HG03520 (cell line): ENCODE results near the gene HERPUD1.
A peak's percentile ranks its signal among the peaks of the same experiment; 100 is the strongest.
"Not testable (repeated sequence)": the region's sequence is repeated elsewhere in the genome, so short reads cannot be mapped to it uniquely, and the experiment has no call there.

Source experiments
- ATAC-seq: cut with Tn5 transposase; IDR thresholded peaks from one replicate; pipeline ENCODE4 v1.9.1; 2021; ENCODE audit warnings: mild to moderate bottlenecking, moderate library complexity; ENCODE audit not compliant: unreplicated experiment

Gene HERPUD1, protein sequence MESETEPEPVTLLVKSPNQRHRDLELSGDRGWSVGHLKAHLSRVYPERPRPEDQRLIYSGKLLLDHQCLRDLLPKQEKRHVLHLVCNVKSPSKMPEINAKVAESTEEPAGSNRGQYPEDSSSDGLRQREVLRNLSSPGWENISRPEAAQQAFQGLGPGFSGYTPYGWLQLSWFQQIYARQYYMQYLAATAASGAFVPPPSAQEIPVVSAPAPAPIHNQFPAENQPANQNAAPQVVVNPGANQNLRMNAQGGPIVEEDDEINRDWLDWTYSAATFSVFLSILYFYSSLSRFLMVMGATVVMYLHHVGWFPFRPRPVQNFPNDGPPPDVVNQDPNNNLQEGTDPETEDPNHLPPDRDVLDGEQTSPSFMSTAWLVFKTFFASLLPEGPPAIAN

DNA sequence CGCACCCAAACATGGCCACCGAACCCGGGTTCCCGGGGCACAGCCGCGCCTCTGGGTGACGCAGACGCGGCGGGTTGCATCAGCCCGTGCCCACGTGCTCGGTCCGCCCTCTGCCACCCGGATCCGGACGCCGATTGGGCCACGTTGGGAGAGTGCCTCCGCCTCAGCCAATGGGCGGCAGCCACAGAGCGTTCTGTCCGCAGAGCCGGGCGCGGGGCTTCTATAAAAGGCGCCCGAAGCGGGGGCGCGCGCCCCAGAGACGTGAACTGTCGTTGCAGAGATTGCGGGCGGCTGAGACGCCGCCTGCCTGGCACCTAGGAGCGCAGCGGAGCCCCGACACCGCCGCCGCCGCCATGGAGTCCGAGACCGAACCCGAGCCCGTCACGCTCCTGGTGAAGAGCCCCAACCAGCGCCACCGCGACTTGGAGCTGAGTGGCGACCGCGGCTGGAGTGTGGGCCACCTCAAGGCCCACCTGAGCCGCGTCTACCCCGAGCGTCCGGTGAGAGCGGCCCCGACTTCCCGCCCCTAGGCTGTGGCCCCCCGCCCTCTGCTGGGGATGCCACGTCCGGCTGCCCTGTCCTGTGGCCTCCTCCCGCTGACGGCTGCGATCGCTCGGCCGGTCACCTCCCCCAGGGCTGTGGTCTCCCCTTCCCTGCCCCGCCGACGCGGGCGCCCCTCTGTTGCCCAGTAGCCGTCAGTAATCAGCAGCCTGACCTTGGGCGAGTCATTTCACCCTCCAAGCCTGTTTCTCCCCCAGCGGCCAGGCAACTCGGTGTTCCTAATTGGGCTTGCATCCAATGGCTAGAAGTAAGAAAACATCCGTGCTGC is at the start of gene HERPUD1:
Gene HERPUD1 (plus strand): TSS at position 251 of the 829 bp plus-strand sequence. CDS start 103 bp downstream, at position 354.
- ATAC-seq: peak; percentile 83

DNA sequence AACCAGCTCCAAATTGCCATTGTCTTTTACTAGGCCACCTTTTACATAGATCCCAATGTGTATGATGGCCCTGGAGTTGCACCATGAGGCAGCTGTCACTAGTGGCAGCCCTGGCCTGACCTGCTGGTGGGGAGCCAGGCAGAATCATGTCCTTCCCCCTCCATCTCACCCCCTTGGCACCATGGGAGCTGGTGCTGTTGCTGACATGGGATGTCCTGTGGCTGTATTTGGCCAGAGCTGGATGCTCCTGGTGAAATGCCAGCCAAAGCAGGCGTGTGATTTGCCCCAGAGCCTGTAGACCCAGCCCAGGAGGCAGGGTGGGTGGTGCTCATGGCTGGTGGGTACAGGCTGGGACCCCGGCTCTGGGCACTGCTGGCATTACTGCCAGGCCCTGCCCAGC is 48.4 kb upstream of the HERPUD1 start:
- no peak for ATAC-seq

DNA sequence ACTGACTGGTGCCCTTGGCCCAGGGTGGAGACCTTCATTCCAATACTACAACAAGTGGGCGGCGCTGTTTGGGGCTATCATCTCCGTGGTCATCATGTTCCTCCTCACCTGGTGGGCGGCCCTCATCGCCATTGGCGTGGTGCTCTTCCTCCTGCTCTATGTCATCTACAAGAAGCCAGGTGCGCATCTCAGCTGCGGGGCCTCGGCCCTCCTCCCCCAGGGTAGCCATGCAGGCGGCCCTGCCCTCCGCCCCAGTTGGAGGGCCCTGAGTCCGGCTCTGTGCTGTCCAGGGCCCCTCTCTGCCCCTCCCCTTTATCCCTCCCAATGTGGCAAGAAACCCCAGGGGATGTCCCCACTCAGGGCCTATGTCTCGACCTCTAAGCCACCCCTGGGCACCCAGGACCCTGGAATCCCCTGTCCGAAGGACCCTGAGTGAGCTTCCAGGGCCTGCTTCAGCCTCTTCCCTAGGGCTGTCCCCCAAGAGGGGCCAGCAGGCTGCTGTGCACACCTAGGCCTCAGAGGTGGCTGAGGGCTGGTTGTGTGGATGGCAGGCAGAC is 47.8 kb upstream of the HERPUD1 start:
- ATAC-seq: no peak

DNA sequence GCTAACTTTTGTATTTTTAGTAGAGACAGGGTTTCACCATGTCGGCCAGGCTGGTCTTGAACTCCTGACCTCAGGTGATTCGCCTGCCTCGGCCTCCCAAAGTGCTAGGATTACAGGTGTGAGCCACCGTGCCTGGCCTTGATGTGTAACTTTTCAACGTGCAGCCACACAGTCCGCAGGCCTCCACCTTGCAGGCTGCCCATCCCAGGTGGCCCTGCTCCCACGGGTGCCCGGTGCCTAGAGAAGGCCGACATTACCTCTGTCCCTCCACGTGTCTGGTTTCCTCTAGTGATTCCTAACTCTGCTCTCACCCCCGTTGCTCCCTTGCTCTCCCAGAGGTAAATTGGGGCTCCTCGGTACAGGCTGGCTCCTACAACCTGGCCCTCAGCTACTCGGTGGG is 47.0 kb upstream of the HERPUD1 start:
- ATAC-seq: not testable (repeated sequence)

DNA sequence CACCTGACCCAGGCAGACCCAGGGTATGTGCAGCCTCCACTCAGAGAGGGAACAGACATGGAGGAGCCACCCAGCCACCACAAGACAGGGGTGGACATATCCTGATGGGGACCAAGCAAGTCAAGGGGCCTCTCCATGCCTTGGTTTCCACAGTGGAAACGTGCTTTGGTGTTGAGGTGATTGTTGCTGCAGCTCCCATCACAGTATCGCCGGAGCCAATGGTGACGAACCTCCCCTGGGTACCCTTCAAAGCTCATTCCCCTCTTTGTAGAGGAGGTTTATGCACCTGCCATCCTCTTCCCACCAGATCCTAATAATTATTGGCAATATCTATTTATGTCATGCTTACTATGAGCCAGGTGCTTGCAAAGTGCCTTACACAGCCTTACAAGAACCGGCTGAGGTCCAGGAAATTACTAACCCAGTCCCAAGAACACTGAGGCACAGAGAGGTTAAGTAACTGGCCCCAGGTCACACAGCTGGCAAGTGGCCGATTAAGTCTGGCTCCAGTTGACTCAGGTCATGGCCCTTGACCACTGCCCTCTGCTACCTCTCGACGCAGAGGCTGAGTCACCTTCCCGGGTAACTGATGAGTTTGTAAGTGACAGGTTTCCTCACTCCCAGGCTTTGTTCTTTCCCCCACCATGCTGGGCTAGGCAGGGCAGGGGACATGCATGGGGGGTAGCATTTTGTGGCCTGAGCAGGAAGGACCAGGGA is 46.3 kb upstream of the HERPUD1 start:
- no peak for ATAC-seq

DNA sequence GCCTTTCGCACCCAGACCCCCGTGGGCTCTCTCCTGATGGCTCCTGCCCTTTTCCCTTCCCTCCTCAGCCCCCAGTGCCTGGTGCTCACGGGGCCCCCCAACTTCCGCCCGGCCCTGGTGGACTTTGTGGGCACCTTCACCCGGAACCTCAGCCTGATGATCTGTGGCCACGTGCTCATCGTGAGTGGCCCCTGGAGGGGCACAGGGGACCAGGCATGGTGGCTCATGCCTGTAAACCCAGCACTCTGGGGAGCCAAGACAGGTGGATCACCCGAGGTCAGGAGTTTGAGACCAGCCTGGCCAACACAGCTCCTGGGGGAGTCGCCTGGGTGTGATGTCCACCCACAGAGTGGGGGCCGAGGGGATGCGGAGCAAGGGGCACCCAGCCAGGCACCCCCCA is 45.6 kb upstream of the HERPUD1 start:
- ATAC-seq: no peak

DNA sequence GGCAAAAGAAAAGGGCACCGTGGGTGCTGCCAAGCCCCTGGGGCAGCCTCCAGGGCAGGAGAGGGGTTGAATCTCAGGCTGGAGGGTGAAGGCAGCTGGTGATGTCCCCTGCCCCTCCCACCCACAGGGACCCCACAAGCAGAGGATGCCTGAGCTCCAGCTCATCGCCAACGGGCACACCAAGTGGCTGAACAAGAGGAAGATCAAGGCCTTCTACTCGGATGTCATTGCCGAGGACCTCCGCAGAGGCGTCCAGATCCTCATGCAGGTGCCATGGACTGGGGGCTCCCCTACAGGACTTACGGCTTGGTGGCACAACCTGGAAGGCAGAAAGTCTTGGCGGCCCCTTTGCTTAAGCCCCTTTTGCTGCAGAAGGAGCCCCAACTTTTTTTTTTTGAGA is 45.1 kb upstream of the HERPUD1 start:
- no peak for ATAC-seq

DNA sequence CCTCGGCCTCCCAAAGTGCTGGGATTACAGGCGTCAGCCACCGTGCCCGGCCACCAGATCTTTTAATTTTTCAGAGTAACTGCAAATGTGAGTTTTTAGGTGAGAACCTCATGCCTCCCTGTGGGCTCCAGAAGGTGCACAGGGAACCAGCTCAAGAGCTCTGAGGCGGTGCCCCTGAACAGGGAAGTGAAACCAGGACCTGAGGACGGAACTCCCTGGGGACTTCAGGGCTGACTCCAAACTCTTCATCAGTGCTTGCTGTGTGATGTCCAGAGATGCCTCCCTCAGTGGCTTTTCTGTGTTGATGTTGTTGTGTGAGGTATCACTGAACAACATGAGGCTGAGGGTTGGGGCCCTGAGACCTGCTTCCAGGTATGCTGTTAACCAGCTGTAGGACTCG is 43.1 kb upstream of the HERPUD1 start:
- no peak for ATAC-seq

DNA sequence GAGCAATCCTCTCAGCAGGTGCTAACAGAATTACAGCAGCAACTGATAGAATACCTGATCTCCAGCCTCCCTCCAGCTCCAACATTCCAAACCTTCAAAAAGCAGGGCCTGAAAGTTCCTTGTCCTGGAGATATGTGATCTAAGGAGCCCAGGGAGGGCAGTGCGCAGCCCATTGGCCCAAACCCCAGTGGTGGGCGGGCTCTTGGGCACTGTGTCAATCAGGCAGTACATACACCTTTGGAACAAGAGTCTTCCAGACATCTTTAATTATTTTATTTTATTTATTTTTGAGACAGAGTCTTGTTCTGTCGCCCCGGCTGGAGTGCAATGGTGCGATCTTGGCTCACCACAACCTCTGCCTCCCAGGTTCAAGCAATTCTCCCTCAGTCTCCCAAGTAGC is 42.7 kb upstream of the HERPUD1 start:
- ATAC-seq: no peak

DNA sequence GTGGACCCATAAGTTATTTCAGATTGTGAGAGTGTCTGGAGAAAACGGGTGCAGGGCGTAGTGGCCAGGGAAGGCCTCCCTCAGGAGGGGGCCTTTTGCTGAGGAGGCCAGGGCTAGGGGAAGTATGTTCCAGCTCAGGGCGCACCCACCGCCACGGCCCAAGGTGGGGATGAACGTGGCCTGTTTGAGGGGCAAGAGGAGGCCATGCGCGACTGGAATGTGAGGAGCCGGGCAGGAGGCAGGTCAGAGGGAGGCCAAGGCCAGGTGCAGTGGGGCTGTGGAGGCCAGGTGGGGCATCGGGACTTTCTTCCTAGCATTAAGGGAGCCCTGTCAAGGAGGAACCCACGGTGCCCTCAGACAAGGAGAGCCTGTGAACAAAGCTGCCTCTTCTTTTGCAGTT is 40.3 kb upstream of the HERPUD1 start:
- ATAC-seq: no peak

DNA sequence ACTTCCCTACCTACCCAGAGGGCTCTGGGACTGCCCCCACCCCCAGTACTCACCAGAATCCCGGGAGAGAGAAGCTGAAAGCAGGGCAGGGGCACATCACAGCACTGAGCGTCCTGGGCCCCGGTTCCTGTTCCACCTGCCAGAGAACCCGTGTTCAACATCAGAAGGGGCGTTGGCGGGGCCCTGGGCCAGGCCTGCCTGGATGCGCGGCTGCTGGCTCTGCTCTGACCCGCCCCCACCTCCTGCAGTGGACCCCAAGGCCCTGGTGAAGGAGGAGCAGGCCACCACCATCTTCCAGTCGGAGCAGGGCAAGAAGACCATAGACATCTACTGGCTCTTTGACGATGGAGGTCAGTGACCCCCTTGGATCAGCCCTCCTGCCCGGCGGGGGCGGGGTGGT is 39.2 kb upstream of the HERPUD1 start:
- no peak for ATAC-seq

DNA sequence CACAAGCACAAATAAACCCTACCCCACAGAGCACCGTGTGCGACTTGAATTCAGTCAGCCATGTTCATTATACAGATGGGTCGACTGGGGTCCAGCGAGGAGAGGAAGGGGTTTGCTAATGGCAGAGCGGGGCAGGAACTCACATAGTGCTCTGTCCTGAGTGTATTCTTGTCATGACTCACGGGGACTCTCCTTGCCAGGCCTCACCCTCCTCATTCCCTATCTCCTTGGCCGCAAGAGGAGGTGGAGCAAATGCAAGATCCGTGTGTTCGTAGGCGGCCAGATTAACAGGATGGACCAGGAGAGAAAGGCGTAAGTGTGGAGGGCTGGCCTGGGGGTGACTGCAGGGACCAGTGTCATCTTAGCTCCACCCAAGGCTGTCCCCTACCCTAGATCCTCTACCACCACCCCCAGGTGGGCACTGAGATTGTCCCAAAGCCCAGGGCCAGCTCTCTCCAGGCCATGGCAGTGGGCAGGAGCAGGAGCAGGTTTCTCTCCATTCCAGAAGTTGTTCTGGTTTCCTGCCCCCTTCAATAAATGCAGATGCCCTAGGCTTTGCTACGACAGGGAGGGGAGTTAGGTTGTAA is 37.5 kb upstream of the HERPUD1 start:
- no peak for ATAC-seq

DNA sequence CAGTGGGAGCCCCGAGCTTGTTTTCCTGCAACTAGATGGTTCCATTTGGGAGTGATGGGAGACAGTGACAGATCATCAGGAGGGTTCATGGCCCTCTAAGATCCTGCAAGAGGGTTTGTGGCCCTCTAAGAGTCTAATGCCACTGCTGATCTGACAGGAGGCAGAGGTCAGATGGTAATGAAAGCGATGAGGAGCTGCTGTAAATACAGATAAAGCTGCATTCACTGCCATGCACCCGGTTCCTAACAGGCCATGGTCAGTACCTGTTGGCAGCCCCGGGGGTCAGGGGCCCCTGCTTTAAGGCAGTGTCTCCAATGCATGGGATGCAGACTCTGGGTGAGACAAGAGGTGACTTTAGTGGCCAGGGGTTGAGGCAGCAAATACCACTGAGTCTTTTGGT is 36.1 kb upstream of the HERPUD1 start:
- ATAC-seq: no peak

DNA sequence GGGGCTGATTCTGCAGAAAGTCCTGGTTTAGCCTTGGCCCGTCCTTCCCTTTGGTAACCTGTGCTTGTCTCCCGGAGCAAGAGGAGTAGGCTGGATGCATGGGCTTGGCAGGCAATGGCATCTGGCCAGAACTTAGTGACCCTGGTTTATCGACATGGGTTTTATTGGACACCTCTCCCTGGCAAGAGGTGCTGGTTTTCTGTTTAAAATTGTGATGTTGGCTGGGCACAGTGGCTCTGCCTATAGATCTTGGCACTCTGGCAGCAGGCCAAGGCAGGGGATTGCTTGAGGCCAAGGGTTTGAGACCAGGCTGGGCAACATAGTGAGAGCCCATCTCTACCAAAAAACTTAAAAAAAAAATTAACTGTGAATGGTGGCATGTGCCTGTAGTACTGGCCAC is 35.7 kb upstream of the HERPUD1 start:
- no peak for ATAC-seq

DNA sequence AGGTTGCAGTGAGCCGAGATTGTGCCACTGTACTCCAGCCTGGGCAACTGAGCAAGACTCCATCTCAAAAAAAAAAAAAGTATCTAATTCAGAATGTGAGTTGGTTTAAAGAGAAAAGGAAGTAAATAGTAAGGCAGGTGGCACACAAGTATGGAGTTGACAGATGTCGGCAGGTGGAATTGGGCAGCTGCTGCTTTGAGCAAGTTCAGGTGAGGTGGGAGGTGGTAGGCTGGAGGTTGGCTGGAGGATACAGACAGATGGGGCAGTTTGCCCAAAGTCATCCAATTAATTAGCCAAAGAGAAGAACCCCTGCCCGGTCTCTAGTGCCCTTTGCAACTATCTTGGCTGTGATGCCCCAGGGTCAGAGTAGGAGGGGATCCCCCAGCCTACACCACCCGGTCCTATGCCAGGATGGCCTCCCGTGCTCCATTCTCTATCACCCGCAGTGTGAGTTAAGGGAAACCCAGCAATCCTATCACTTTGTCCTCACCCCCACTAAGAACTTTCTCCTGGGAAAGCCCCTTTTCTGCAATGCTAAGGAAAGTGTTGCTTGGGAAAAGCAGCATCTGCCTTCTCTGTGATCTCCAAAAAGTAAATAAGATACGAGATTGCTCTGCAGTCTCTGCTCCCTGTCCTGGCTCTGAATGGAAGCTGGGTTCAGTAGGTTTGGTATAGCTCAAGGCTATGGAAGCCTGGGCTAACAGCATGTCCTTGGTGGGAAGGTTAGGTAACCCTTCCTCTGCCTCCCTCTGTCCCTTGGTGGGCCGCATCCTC is 34.7 kb upstream of the HERPUD1 start:
- no peak for ATAC-seq

DNA sequence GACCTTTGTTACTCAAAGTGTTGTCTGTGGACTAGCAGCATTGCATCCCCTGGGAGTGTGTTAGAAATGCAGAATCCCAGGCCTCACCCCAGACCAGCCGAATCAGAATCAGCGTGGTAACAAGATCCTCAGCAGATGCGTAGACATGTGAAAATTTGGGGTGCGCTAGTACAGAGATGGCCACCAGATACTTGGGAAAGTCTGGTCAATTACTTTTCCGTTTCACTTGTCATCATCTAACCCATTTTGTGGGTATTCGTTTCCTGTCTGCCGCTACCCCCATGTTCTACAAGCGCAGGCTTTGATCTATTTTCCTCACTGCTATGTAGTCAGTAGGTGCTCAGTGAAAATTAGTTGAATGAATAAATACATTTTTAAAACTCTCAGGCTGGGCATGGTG is 33.1 kb upstream of the HERPUD1 start:
- no peak for ATAC-seq

DNA sequence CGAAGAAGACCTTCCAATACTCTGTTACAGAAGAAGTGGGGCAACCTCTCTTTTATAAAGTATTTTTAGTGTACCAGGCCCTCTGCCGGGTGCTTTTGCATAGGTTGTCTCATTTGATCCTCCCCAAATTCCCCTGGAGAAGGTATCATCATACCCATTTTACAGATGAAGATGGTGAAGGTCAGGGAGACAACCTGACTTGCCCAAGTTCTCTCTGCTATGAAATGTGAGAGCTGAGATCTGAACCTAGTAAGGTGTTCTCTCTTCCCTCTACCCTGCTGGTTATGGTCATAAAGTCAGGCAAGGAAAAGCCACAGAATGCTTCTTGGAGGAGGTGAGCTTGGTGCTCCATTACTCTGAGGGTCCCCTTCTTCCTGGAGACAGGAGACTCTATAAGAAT is 28.1 kb upstream of the HERPUD1 start:
- ATAC-seq: no peak

DNA sequence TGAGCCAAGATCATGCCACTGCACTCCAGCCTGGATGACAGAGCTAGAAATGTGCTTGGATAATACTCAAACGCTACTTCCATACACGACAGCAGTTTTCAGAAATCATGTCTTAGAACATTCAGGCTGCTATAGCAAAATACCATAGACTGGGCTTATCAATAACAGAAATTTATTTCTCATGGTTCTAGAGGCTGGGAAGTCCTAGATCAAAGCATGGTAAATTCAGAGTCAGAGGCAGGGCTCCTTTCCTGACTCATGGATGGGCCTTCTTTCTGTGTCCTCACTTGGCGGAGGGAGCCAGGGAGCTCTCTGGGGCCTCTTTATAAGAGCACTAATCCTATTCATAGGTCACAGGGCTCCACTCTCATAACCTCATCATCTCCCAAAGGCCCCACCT is 24.5 kb upstream of the HERPUD1 start:
- ATAC-seq: no peak

DNA sequence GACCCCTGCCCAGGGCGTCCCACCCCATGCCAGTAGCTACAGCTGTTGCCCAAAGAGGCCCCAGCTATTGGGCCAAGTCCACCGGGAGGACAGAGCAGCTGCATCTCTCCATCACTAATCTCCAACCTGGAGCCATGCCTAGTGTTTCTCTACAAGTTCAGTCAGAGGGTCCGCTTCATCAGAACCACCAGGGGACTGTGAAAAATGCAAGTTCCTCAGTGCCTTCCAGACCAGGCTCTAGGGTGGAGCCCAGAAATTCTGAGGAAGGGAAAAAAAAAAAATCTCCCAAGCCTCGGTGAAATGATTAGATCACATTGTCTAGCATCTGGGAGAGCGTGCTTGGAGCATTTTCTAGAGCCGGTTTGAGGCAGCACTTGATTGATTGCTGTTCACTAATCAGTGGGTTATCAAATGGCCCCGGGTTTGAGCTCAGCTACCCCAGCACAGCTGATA is 22.4 kb upstream of the HERPUD1 start:
- ATAC-seq: no peak

DNA sequence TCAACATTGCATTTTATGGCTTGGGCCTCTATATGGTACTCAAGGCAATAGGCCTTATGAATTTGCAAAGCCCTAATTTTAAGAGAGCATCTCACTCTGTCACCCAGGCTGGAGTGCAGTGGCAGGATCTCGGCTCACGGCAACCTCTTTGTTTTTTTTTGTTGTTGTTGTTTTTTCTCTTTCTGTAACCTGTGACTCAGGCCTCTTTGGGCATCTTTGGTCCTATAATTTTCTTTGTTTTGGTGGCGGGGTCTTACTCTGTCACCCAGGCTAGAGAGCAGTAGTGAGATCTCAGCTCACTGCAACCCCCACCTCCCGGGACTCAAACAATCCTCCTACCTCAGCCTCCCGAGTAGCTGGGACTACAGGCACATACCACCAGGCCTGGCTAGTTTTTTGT is 21.8 kb upstream of the HERPUD1 start:
- no peak for ATAC-seq
